H1 (cell line): ENCODE data around the gene MTX2. TPM values are rescaled to one million over a fixed set of nuclear protein-coding genes. Genes with fewer than 3 reads are reported as not detected.

ENCODE experiments used
- CBX8 ChIP-seq: fragments of 300-800, 300-1000 bp; sonication (generic); IDR thresholded peaks from 2 replicates; pipeline ENCODE4 v1.7.1; 2016; ENCODE audit warnings: low read depth, low read length, borderline replicate concordance
- CEBPB ChIP-seq: IDR thresholded peaks from 2 replicates; pipeline ENCODE4 v1.6.1; 2012; ENCODE audit warnings: low read depth, low read length
- TAF1 ChIP-seq: IDR thresholded peaks from 2 replicates; pipeline ENCODE4 v1.6.1; 2011; ENCODE audit warnings: mild to moderate bottlenecking, low read depth, low read length
- polyA plus RNA-seq, 7 experiments: library from polyadenylated mRNA; depleted of rRNA in 3 of 7; stranded (reverse) in 5 of 7; unstranded in 2 of 7; fragments of >200 nt in 5 of 7; fragments of 200-250 nt in 2 of 7; gene quantifications; 1 replicate in 5 of 7; 2 replicates in 1 of 7; 4 replicates in 1 of 7; pipeline versions ENCODE4 v1.2.1 to v1.2.3, GENCODE V29; 2011 to 2013; ENCODE audit warnings: missing spikeins in 2 of 7, mixed read lengths in 2 of 7
- total RNA-seq: library from RNA; stranded (reverse); fragmentation: NEBNext Ultra II Directional; extraction: Animal tissue kit (Norgen Biotek cat#: 25700); gene quantifications from 2 replicates; pipeline ENCODE4 v1.2.1, GENCODE V29; 2021
- TF ChIP-seq, protein P1 (sequence below): fragments of 300-600 bp; sonication (generic); IDR thresholded peaks from 2 replicates; pipeline ENCODE4 v1.7.1; 2012; ENCODE audit warnings: low read length, moderate library complexity, mild to moderate bottlenecking, inconsistent platforms; ENCODE audit not compliant: insufficient replicate concordance

MTX2 gene
- total and polyA plus RNA-seq, 2 of the 8 experiments (the other 6 are each of a cell fraction or from before 2014, with no cell fraction given): 33.5 to 38.3 TPM

DNA sequence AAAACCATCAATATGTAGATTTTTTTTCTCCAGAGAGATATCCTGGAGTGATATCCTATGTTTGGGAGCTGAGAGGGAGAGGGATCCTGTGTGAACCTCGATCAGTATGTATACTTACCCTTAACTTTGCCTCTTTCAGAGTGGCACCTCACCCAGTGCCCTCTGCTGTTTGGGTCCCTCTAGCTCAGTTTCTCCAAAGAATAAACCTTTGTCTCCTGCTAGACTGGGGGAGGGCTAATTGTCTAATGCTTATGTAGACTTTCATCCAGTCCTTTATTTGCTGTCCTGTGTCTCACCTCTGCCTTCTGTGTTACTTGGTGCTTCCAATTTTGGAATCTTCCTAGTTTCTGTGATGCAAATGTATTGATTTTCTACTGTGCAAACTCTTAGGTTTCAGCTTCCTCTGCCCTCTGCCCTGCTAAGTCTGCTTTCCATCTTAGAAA lies 48.4 kb downstream of the MTX2 start (continued):
- TF ChIP-seq, protein P1, sequence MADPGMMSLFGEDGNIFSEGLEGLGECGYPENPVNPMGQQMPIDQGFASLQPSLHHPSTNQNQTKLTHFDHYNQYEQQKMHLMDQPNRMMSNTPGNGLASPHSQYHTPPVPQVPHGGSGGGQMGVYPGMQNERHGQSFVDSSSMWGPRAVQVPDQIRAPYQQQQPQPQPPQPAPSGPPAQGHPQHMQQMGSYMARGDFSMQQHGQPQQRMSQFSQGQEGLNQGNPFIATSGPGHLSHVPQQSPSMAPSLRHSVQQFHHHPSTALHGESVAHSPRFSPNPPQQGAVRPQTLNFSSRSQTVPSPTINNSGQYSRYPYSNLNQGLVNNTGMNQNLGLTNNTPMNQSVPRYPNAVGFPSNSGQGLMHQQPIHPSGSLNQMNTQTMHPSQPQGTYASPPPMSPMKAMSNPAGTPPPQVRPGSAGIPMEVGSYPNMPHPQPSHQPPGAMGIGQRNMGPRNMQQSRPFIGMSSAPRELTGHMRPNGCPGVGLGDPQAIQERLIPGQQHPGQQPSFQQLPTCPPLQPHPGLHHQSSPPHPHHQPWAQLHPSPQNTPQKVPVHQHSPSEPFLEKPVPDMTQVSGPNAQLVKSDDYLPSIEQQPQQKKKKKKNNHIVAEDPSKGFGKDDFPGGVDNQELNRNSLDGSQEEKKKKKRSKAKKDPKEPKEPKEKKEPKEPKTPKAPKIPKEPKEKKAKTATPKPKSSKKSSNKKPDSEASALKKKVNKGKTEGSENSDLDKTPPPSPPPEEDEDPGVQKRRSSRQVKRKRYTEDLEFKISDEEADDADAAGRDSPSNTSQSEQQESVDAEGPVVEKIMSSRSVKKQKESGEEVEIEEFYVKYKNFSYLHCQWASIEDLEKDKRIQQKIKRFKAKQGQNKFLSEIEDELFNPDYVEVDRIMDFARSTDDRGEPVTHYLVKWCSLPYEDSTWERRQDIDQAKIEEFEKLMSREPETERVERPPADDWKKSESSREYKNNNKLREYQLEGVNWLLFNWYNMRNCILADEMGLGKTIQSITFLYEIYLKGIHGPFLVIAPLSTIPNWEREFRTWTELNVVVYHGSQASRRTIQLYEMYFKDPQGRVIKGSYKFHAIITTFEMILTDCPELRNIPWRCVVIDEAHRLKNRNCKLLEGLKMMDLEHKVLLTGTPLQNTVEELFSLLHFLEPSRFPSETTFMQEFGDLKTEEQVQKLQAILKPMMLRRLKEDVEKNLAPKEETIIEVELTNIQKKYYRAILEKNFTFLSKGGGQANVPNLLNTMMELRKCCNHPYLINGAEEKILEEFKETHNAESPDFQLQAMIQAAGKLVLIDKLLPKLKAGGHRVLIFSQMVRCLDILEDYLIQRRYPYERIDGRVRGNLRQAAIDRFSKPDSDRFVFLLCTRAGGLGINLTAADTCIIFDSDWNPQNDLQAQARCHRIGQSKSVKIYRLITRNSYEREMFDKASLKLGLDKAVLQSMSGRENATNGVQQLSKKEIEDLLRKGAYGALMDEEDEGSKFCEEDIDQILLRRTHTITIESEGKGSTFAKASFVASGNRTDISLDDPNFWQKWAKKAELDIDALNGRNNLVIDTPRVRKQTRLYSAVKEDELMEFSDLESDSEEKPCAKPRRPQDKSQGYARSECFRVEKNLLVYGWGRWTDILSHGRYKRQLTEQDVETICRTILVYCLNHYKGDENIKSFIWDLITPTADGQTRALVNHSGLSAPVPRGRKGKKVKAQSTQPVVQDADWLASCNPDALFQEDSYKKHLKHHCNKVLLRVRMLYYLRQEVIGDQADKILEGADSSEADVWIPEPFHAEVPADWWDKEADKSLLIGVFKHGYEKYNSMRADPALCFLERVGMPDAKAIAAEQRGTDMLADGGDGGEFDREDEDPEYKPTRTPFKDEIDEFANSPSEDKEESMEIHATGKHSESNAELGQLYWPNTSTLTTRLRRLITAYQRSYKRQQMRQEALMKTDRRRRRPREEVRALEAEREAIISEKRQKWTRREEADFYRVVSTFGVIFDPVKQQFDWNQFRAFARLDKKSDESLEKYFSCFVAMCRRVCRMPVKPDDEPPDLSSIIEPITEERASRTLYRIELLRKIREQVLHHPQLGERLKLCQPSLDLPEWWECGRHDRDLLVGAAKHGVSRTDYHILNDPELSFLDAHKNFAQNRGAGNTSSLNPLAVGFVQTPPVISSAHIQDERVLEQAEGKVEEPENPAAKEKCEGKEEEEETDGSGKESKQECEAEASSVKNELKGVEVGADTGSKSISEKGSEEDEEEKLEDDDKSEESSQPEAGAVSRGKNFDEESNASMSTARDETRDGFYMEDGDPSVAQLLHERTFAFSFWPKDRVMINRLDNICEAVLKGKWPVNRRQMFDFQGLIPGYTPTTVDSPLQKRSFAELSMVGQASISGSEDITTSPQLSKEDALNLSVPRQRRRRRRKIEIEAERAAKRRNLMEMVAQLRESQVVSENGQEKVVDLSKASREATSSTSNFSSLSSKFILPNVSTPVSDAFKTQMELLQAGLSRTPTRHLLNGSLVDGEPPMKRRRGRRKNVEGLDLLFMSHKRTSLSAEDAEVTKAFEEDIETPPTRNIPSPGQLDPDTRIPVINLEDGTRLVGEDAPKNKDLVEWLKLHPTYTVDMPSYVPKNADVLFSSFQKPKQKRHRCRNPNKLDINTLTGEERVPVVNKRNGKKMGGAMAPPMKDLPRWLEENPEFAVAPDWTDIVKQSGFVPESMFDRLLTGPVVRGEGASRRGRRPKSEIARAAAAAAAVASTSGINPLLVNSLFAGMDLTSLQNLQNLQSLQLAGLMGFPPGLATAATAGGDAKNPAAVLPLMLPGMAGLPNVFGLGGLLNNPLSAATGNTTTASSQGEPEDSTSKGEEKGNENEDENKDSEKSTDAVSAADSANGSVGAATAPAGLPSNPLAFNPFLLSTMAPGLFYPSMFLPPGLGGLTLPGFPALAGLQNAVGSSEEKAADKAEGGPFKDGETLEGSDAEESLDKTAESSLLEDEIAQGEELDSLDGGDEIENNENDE: no peak
- no peak for TF ChIP-seq TAF1
- TF ChIP-seq CBX8: no peak
- TF ChIP-seq CEBPB: no peak
